Cortex of kidney (tissue), 1 donor: ENCODE data around the gene TCF12.
"Not testable (repeated sequence)": the region's sequence is repeated elsewhere in the genome, so short reads cannot be mapped to it uniquely, and the experiment has no call there.

Source experiments
- DNase-seq: peaks from one replicate; lab custom pipeline; 2025; lab: John Stamatoyannopoulos, UW

Gene TCF12

DNA sequence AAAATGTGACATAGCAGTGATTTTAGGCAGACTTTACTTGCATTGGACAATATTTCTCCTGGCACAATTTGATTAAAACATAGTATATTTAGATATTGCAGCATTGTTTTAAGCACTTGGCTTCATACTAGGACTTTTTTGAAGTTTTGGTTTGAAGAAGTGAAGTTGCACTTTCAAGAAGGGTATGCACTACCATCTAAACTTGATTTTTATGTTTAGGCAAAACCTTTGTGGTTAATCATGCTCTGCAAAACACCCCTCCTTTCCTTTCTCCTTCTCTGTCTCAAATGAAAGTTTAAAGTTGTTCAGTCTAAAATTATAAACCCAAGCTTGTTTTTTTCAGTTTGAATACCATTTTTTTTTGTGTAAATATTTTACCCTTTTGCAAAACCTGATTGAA lies 173.8 kb downstream of the TCF12 start:
- DNase-seq: no peak

DNA sequence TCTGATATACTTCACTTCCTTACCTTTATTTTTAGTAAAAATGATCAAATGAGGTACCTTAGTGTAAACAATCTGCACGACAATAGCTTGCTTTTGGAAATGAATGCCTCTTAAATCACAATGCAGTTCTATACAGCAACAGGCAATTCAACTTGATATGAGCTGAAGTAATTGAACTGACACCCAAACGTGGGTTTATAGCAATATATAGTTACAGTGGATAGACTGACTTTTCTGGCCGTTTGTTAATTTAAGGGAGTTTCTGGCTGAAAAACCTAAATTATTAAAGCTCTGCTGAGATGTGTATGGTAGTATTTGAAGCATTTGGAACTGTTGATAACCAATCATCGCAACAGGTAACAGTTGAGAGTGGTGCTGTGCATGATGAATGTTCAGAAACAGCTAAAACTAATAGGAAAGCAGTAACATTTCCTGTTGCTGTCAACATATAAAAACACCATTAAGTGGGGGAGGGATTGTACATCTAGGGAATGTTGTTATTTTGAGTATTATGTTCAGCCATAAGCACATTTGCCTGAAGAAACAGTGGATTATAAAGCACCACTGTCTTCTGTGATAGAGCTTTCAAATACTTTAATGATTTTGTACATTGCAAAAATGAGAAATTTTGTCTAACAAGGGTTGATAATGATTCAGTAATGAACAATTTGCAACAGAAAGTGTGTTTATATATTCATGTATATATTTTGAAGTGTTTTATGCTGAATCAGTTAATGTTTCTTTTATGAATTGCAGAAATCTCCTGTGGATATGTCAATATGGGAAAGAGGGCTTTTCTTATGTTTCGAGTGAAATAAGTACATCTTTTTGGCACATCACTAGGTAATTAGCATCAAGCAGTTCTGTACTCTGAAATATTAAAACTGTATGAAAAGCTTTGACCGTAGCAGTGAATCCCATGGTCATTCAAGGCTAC lies 176.1 kb downstream of the TCF12 start:
- no peak for DNase-seq

DNA sequence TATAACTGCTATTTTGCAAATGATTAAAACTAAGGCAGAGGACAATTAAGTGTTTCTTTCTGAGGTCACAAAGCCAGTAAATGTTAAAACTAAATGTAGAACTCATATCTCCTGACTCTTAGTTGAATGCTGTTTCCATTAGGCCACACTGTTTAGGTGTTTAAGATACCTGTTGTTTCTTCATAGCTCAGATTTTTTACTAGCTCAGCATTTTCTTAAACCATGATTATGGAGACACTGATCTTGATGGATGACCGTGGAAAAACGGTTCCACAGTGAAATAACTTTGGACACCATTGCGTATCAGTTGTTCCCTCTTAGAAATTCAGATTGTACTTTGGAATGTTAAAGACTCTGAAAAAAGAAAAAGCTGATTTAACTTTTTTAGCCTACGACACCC lies 177.5 kb downstream of the TCF12 start:
- no peak for DNase-seq

DNA sequence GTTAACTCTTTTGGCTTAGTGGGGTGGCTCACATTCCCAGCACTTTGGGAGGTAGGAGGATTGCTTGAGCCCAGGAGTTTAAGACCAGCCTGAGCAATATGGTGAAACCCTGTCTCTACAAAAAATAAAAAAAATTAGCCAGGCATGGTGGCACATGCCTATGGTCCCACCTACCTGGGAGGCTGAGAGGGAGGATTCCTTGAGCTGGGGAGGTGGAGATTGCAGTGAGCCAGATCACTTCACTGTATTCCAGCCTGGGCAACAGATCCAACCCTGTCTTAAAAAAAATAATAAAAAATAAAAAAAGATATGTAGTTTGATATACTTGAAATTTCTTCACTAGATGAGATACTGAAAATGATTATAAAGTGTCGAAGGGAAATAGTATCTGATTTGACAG lies 178.8 kb downstream of the TCF12 start:
- DNase-seq: no peak

DNA sequence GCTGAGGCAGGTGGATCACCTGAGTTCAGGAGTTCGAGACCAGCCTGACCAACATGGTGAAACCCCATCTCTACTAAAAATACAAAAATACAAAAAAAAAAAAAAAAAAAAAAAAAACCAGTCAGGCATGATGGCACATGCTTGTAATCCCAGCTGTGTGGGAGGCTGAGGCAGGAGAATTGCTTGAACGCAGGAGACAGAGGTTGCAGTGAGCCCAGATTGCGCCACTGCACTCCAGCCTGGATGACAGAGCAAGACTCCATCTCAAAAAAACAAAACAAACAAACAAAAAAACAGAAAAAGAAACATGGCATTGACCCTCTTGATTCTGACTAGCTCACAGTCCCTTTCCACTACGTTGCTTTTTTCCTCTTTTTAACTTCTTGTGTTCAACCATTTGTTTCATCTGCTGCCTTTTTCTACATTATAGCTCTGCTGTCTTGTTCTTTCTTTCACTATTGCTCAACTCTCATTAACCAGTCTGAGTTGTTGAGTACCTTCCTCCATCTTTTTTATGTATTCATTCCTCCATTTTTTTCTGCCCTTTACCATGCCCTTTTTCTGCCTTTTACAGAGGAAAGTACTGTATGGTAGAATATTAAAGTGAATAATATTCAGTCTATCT lies 179.6 kb downstream of the TCF12 start:
- DNase-seq: not testable (repeated sequence)

DNA sequence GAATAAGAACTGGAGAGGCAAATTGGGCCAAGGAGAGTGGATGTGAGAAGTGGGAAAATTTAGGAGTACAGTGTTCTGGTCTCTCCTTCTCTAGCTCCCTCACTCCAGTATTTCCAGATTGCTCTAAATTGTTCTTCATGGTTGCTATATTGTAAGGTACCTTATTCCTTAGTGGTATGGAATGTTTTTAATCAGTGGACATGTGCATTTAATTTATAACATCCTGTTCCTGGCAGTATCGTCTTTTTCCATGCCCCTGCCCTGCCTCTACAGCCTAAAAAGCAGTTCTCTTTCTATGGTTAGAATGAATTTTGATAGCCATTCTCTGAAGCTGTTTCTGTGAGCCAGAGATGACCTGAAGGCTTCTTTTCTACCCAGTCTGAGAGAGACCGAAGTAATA lies 180.5 kb downstream of the TCF12 start:
- no peak for DNase-seq

DNA sequence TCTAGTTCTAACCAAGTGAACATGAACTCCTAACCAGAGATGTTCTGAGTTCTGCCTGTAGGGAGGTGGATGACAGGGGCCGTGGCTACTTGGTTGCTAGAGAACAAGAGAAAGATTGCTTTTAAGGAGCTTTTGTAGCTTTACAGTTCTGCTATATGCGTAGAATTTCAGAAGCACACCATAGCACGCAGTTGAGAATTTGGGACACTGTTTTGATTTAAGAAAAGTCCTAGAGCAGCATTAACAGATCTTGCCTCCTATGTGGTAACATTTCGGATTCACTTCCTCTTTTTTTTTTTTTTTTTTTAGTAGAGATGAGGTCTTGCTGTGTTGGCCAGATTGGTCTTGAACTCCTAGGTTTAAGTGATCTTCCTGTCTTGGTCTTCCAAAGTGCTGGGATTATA lies 181.7 kb downstream of the TCF12 start:
- no peak for DNase-seq

DNA sequence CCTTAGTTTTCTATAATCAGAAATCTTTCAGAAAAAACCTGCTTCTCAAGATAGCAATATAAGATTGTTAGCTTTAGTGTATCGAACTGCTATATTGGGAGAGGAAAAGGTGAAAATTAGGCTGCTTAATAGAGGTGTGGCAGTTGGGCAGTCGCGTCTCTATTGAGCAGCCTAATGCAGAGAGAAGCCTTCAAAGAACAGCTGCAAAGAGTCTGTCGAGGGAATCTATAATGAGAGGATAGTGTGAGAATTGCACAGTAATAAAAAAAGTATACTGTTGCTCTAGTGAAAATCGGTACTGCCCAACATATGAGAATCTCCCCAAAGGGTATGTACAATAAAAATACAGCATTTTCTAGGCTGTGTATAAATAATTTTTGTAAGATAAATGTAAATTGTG lies 184.4 kb downstream of the TCF12 start:
- no peak for DNase-seq

DNA sequence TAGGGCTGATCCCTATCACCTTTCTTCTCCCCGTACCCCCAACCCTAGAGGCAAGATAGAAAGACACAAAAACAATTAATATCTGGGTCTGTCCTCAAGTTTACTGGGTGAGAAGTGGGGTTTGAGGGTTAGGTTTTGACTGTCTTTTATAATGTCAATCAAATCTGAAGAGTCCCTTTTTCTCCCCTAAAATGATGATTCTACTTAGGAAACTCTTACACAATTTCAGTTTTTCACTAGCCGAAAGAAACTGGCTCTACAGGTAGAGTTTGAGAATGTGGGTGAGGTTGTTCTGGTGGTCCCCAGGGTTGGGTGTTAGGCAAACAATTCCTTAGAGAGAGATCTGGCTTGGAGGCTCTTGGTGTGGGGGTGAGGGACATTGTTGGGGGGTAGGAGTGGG lies 189.9 kb downstream of the TCF12 start:
- no peak for DNase-seq

DNA sequence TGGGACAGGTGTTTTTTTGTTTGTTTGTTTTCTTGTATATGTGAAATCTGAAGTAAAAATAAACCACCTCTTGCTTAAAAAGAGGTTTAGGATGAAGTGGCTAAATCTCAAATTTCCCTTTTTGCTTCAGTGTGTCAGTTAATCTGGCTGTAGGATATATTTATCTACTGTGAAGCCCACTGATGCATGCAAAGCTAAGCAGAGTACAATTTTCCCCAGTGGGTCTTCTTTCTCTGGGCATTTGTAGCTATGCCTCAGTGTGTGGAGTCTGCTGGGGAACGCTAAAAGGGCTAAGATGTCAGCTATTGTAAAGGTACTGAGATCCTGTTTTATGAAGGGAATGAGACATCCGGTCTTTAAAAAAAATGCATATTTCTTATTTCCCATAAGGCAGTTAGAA lies 190.6 kb downstream of the TCF12 start:
- no peak for DNase-seq

DNA sequence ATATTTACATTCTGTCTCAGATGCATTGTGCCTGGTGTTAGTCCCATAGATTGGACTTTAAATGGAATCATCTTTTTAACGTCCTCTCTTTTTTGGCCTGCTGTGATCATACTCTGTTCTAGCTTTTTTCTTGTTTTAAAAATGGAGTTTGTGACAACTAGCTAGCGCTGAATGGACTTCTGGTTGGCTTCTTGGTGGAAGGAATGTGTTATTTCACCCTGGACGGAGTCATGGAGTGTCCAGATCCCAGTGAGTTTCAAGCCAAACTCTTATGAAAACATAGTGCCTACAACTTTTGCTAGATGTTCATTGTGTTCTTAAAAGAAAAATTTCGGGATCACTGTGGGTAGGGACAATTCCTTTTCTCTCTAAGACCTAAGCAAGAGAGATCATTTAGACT lies 192.6 kb downstream of the TCF12 start:
- DNase-seq: no peak

DNA sequence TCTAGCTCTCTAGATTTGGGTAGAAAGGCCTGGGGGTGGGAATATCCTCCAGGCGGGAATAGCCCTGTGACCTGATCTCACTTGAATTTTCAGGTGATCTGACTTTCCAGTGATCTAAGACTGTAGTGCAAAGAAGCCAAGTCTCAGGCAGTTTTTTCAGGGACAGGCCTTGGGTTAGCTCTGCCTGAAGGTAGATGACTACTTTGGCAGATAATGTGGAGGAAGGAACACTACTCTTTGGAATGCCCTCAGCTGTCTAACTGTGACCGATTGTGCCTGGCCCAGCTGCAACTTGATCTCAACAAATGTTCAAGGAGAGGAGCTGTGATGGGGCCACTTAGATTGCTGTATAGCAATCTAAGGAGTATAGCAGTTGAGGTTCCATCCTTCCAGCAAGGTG lies 193.7 kb downstream of the TCF12 start:
- no peak for DNase-seq

DNA sequence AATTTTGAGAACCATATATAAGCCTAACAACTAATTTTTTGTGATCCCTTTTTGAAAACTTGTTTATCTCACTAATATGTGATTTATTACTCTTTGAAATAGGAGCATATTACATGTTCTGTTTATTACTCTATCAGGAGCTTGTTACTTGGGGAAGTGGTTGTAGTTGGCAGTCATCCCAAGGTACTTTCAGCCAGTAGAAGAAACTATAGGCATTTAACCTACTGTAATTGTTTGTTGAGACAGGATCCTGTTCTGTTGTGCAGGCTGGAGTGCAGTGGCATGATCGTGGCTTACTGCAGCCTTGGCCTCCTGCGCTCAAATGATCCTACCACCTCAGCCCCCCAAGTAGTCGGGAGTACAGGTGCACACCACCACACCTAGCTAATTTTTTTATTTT lies 195.6 kb downstream of the TCF12 start:
- DNase-seq: no peak

DNA sequence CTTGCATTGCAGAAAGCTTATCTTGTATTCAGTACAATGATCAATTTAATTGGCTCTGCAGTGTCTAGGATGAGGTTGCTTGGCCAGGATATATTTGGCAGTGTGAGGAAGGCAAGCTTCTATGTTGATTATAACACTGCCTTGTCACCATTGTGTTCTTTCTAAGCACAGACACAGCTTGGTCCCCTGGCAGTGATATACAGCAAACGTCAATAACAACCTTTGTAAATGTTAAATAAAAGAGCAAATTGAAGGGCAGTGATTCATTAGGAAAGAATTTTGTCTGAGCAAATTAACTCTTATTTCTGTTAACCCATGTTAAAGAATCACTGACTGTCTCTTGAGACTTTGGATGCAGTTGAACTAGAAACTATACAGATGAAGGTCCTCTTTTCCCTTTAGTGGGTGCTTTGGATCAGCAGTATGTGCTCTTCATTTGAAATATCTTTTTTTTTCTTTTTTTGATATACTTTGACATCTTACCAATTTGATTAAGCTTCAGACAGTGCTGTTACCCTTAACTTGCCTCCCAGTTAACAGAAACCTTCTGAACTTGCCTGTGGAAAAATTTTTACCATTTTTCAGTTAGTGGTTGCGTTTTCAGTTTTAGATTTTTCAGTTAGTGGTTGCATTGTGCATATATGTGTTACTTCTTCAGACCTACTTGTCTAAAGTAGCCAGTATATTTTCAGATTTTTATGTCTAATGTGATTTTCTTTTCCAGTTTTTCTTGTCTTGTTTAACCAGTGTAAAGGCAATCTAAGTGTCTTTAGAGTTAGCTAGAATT lies 199.8 kb downstream of the TCF12 start:
- DNase-seq: no peak

DNA sequence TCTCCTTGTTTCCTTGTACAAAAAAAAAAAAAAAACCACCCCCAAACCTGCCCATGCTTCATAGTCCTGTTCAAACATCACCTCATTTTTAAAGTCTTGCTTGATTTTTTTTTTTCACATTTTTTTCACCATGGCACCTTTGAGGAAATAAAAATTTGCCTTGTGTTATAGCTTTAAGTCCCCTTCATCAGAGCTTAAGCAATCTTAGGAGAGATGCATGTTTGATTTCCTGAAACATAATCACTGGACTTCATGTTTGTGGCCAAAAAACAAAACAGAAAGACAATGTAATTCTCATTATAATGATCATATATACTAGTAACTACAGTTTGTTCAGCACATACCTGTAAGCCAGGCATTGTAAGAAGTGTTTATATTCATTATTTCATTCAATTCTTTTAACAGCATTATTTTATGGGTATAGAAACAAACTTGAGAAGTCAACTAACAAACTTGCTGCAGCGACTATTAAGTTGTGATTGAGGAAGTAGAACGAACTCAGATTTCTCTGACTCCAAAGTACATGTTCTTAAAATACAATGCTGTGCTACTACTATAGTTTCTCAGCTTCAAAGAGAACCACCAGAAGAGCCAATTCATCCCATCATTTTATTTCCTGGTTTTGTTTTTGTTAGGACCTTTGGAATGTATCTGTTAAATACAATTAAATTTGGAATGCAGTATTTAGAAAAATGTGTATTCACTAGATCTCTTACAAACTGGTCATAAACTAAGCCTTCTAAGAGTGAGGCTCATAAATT lies 203.8 kb downstream of the TCF12 start:
- no peak for DNase-seq

DNA sequence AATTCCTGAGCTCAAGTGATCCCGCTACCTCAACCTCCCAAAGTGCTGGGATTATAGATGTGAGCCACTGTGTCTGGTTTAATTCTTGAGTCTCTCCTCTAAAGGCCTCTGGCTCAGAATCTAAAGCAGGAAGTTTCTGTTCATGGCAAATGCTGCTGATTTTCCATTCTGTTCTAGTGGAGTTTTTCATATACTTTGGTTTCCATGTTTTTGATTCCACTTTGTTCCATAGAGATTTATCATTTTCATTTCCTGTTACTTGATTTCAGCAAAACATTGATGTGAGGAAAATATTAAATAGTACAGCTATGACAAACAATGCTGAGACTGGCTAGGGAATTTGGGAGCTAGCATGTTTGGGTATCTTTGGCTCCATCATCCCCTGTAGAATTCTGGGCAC lies 205.6 kb downstream of the TCF12 start:
- no peak for DNase-seq

DNA sequence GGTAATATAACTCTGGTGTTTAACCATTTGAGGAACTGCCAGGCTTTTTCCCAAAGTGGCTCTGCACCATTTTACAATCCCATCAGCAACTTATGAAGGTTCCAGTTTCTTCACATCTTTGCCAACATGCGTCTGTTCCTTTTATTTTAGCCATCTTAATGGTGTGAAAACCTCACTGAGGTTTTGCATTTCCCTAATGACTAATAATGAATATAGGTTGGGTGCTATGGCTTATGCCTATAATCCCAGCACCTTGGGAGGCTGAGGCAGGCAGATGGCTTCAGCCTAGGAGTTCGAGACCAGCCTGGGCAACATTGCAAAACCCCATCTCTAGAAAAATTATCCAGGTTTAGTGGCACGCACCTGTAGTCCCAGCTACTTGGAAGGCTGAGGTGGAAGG lies 210.6 kb downstream of the TCF12 start:
- DNase-seq: no peak

DNA sequence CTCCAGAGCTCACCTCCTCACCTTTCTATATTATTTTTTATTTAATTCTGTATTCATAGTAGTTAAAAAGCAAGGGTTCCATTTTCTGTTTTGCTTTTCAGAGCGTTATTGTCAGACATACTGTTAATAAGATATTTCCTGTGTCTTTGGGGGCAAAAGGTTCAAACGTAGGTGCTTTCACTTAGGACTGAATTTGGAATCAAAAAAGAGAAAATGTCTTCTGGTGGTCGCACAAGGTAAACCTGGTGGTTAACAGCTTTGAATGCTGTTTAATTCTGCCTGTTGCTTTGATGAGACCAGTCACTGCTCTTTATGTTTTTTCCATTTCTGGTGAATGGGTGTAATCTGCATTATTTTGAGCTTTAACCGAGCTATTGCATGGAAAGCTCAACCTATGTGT lies 212.5 kb downstream of the TCF12 start:
- DNase-seq: no peak

DNA sequence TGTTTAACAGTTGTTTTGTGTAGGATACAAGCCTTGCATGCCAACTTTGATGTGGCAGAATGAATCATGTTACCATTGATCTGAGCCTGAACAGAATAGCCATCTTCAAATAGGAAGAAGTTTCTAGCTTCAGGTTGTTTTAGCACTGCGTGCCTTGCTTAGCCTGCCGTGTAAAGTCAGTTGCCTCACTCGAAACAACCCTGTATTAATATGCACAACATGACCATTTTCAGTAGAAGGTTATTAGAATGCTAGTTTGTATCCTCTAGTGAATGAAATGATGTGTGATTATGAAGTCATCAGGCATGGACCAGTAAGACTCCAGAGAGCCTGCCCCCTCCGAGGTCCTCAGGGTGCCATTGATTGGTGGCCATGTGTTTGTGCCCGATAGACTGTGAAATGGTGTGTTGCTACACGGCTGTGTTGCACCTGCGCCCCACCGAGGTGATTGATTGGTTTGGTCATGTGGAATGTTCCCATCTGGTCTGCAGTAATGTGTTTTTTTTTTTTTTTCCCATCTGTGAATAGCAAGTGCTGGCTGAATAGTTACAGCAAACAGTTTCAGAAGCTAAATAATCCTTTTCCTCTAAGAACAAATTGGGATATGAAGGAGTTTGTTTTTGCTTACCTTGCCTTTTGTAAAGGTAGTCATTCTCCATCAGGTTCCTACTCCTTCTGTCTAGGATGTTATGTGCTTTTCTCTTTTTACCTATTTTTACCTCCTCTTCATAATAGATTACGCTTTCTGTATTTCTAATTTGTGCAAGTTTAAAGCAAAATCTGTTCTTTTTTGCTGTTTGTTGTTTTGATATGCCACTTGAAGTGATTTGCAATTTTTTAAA lies 214.9 kb downstream of the TCF12 start:
- DNase-seq: no peak

DNA sequence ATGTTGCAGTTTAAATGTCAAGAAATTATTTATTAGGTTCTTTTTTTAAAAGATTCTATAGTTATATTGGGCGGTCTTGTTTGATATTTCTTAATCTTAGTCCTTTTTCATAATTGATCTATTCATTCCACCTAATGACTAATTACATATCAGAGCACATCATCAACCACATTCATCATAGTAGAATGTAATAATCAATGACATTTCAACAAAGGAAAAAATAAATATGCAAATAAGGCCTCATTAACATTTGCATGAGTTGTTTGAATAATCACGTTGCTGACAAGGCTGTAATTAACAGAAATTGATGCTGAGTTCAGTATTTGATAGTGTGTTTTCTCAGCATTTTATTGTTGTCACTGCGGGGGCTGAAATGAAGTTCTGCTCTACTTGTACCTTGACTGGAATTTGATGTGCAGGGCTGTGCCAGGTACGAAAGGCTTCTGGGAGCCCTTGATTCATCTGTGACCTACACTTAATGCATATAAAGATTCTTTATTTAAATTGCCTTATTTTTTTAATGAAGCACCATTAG lies 215.7 kb downstream of the TCF12 start:
- DNase-seq: no peak

DNA sequence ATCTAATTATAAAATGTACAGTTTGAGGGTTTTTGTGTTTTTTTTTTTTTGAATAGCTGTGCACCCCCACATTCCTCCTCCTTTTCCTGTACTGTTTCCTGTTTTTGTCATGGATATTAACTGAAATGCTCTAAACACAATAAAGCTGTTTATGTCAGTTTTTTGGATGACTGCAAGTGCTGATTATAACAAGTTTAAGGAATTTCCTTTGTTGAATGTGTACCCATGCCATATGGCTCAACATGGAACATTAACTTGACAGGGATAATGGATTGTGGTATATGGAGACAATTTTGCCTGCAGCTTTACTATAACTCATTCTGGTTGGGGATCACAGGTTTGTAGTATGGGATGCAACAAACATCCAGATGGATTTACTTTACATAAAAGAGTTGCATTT lies 216.4 kb downstream of the TCF12 start:
- DNase-seq: no peak
